GM18526 (cell line): ENCODE results near the gene HSPA1L.

Experiments
- POLR2A ChIP-seq: IDR thresholded peaks from 3 replicates; pipeline ENCODE4 v1.6.1; 2011; ENCODE audit not compliant: insufficient read length; ENCODE audit errors: extremely low read depth

Gene HSPA1L

GRCh38 chr6:31837369-31838113 is 22.5 kb upstream of the HSPA1L start:
- no peak for TF ChIP-seq POLR2A

GRCh38 chr6:31836474-31837368 is 21.6 kb upstream of the HSPA1L start:
- no peak for TF ChIP-seq POLR2A

- TF ChIP-seq POLR2A, result peak; percentile 5
Observed at GRCh38 chr6:31836047-31836473, 21.0 kb upstream of the HSPA1L start.

- TF ChIP-seq POLR2A, result peak; percentile 99
Observed at GRCh38 chr6:31834367-31835250, 19.5 kb upstream of the HSPA1L start.

- TF ChIP-seq POLR2A, result no peak
Observed at GRCh38 chr6:31831350-31832215, 16.5 kb upstream of the HSPA1L start.

GRCh38 chr6:31830886-31831335 is 15.8 kb upstream of the HSPA1L start:
- no peak for TF ChIP-seq POLR2A

- TF ChIP-seq POLR2A, result no peak
Observed at GRCh38 chr6:31829633-31830283, 14.7 kb upstream of the HSPA1L start.

GRCh38 chr6:31827286-31828079 is 12.4 kb upstream of the HSPA1L start, which contains the start of gene HSPA1B:
Gene HSPA1B, plus strand, starts transcription at chr6:31827738. Its CDS starts 213 bp downstream, at chr6:31827951.
- peak; percentile 99 for TF ChIP-seq POLR2A

- peak; percentile 44 for TF ChIP-seq POLR2A
Observed at GRCh38 chr6:31826793-31827285, 11.8 kb upstream of the HSPA1L start.

GRCh38 chr6:31825553-31825952 is 10.5 kb upstream of the HSPA1L start:
- no peak for TF ChIP-seq POLR2A

GRCh38 chr6:31822036-31822821 is 7.1 kb upstream of the HSPA1L start:
- no peak for TF ChIP-seq POLR2A
